NCI-H2081 (cell line): Measurements from ENCODE around the gene RPP21.
"Not testable (repeated sequence)": the region's sequence is repeated elsewhere in the genome, so short reads cannot be mapped to it uniquely, and the experiment has no call there.

Source experiments
- DNase-seq, 2 experiments: peaks; one replicate each; lab custom pipeline; 2025; lab: John Stamatoyannopoulos, UW

RPP21 gene

GRCh38 chr6:30329331-30329730 is 15.6 kb upstream of the RPP21 start:
- DNase-seq: no peak

GRCh38 chr6:30331981-30332380 is 13.0 kb upstream of the RPP21 start:
- DNase-seq: no peak

GRCh38 chr6:30334075-30334783 is 10.7 kb upstream of the RPP21 start:
- no peak for DNase-seq

- no peak for DNase-seq
These were observed 4.3 kb upstream of the RPP21 start for GRCh38 chr6:30340589-30341054.

- DNase-seq: no peak
These were observed 3.7 kb upstream of the RPP21 start for GRCh38 chr6:30341218-30341617.

GRCh38 chr6:30341728-30342127 is 3.2 kb upstream of the RPP21 start:
- DNase-seq: no peak

- no peak for DNase-seq
These were observed 627 bp upstream of the RPP21 start for GRCh38 chr6:30344191-30344867.

- no peak for DNase-seq
These were observed 896 bp downstream of the RPP21 start for GRCh38 chr6:30345852-30346251.

GRCh38 chr6:30348957-30349356 is 4.0 kb downstream of the RPP21 start:
- no peak for DNase-seq

GRCh38 chr6:30349421-30350177 is 4.6 kb downstream of the RPP21 start:
- no peak for DNase-seq

- DNase-seq: no peak
These were observed 5.6 kb downstream of the RPP21 start for GRCh38 chr6:30350524-30350923.

- DNase-seq: no peak
These were observed 7.6 kb downstream of the RPP21 start for GRCh38 chr6:30352550-30352949.

GRCh38 chr6:30355281-30355680 is 10.3 kb downstream of the RPP21 start:
- DNase-seq: no peak

- no peak for DNase-seq
These were observed 11.6 kb downstream of the RPP21 start for GRCh38 chr6:30356536-30356935.

- DNase-seq: peak; percentile 64 to 72
These were observed 13.0 kb downstream of the RPP21 start for GRCh38 chr6:30357678-30358540.

GRCh38 chr6:30359276-30359675 is 14.3 kb downstream of the RPP21 start:
- no peak for DNase-seq

- DNase-seq: no peak
These were observed 15.2 kb downstream of the RPP21 start for GRCh38 chr6:30360139-30360538.

GRCh38 chr6:30361661-30362060 is 16.7 kb downstream of the RPP21 start:
- DNase-seq: no peak

GRCh38 chr6:30363459-30363858 is 18.5 kb downstream of the RPP21 start:
- DNase-seq: no peak

- DNase-seq: no peak
These were observed 19.6 kb downstream of the RPP21 start for GRCh38 chr6:30364591-30364990.

- DNase-seq: not testable (repeated sequence)
These were observed 24.3 kb downstream of the RPP21 start for GRCh38 chr6:30369280-30369679.
